Lower lobe of right lung (tissue), 2 donors: ENCODE measurements around the gene PPP2R2C. TPM values are rescaled to one million over a fixed set of nuclear protein-coding genes. Genes with fewer than 3 reads are reported as not detected.

Source experiments
- ATAC-seq, 2 donors: fragments of 200-7000 bp; cut with Tn5 transposase; one replicate each; pipeline ENCODE4 v1.9.1; 2020 to 2022; ENCODE audit warnings: mild to moderate bottlenecking in 2 of 2, moderate library complexity in 2 of 2
- DNase-seq: peaks from one replicate; pipeline ENCODE4 v3.0.0-alpha.2; 2020
- H3K27ac ChIP-seq: fragments of 200-600 bp; one replicate; pipeline ENCODE4 v1.8.0; 2022
- H3K27me3 ChIP-seq: fragments of 200-600 bp; one replicate; pipeline ENCODE4 v1.8.0; 2022; ENCODE audit warnings: low read depth
- H3K36me3 ChIP-seq: fragments of 200-600 bp; one replicate; pipeline ENCODE4 v1.8.0; 2022; ENCODE audit warnings: mild to moderate bottlenecking
- H3K4me1 ChIP-seq: fragments of 200-600 bp; one replicate; pipeline ENCODE4 v1.8.0; 2022
- H3K4me3 ChIP-seq: fragments of 200-600 bp; one replicate; pipeline ENCODE4 v1.8.0; 2022; ENCODE audit warnings: mild to moderate bottlenecking
- H3K9me3 ChIP-seq: fragments of 200-600 bp; one replicate; pipeline ENCODE4 v1.8.0; 2022
- CTCF ChIP-seq: fragments of 200-600 bp; IDR thresholded peaks from one replicate; pipeline ENCODE4 v1.8.0; 2022; ENCODE audit warnings: antibody characterized with exemption, mild to moderate bottlenecking
- intact Hi-C: fragments of 100-400 bp; cut with DNase I; formaldehyde crosslinking; loops from one replicate; pipeline ENCODE4 v1.11.0; 2022
- total RNA-seq: library from RNA; stranded (reverse); fragmentation: NEBNext Ultra II Directional; extraction: Animal tissue kit (Norgen Biotek cat#: 25700); gene quantifications from one replicate; pipeline ENCODE4 v1.2.1, GENCODE V29; 2021
- donor health status: DM: no; HTN: yes; CAD: no; lungs with severe emphysema.

The PPP2R2C gene
- total RNA-seq, 1 donor from 2014 or later: not detected

- Histone ChIP-seq H3K27ac (no peak overlapping the region), H3K4me3 (no peak overlapping the region), H3K4me1 (no peaks in the 10 kb centered on the region), H3K36me3 (no peaks in the 10 kb centered on the region), H3K9me3 (no peaks in the 10 kb centered on the region), H3K27me3 (peaks cover 15% of the 10 kb centered on the region)
- no peak for TF ChIP-seq CTCF
- intact Hi-C loops: no loop called here
- ATAC-seq (no peak), DNase-seq (peak; percentile 24)
Measured at GRCh38 chr4:6410068-6410467, 62.3 kb downstream of the PPP2R2C start.

- Histone ChIP-seq H3K4me1 (no peaks in the 10 kb centered on the region), H3K4me3 (no peak overlapping the region), H3K36me3 (no peaks in the 10 kb centered on the region), H3K27me3 (peaks cover 22% of the 10 kb centered on the region), H3K9me3 (no peaks in the 10 kb centered on the region), H3K27ac (no peak overlapping the region)
- no peak for TF ChIP-seq CTCF
- ATAC-seq (no peak), DNase-seq (no peak)
- intact Hi-C loops: no loop called here
Measured at GRCh38 chr4:6409381-6409780, 63.0 kb downstream of the PPP2R2C start.

GRCh38 chr4:6408263-6408662 lies 64.2 kb downstream of the PPP2R2C start:
- ATAC-seq (no peak), DNase-seq (no peak)
- Histone ChIP-seq H3K27me3 (peaks cover 33% of the 10 kb centered on the region), H3K36me3 (no peaks in the 10 kb centered on the region), H3K9me3 (no peaks in the 10 kb centered on the region), H3K4me3 (no peak overlapping the region), H3K4me1 (no peaks in the 10 kb centered on the region), H3K27ac (no peak overlapping the region)
- TF ChIP-seq CTCF: no peak
- intact Hi-C loops: no loop called here

GRCh38 chr4:6405397-6405706 lies 67.1 kb downstream of the PPP2R2C start:
- intact Hi-C loops: no loop called here
- ATAC-seq: no peak
- TF ChIP-seq CTCF: no peak
- Histone ChIP-seq H3K27ac (no peak overlapping the region), H3K9me3 (no peaks in the 10 kb centered on the region), H3K36me3 (no peaks in the 10 kb centered on the region), H3K4me1 (no peaks in the 10 kb centered on the region), H3K4me3 (no peak overlapping the region), H3K27me3 (peaks cover 58% of the 10 kb centered on the region)
- DNase-seq: no peak

GRCh38 chr4:6404611-6405396 lies 67.6 kb downstream of the PPP2R2C start:
- DNase-seq (no peak), ATAC-seq (no peak)
- peaks cover 58% of the 10 kb centered on the region for H3K27me3 ChIP-seq
- H3K4me3 ChIP-seq: no peak overlapping the region
- no peak overlapping the region for H3K27ac ChIP-seq
- no peaks in the 10 kb centered on the region for H3K9me3 ChIP-seq
- intact Hi-C loops: no loop called here
- H3K4me1 ChIP-seq: no peaks in the 10 kb centered on the region
- TF ChIP-seq CTCF: no peak
- no peaks in the 10 kb centered on the region for H3K36me3 ChIP-seq

- no peak for DNase-seq
- Histone ChIP-seq H3K36me3 (no peaks in the 10 kb centered on the region), H3K4me3 (no peak overlapping the region), H3K4me1 (no peaks in the 10 kb centered on the region), H3K27ac (no peak overlapping the region), H3K9me3 (no peaks in the 10 kb centered on the region), H3K27me3 (peaks cover 62% of the 10 kb centered on the region)
- ATAC-seq: no peak
- intact Hi-C loops: no loop called here
- no peak for TF ChIP-seq CTCF
Measured at GRCh38 chr4:6403400-6403685, 69.1 kb downstream of the PPP2R2C start.
